ENCODE data around the gene LASP1.

DNA sequence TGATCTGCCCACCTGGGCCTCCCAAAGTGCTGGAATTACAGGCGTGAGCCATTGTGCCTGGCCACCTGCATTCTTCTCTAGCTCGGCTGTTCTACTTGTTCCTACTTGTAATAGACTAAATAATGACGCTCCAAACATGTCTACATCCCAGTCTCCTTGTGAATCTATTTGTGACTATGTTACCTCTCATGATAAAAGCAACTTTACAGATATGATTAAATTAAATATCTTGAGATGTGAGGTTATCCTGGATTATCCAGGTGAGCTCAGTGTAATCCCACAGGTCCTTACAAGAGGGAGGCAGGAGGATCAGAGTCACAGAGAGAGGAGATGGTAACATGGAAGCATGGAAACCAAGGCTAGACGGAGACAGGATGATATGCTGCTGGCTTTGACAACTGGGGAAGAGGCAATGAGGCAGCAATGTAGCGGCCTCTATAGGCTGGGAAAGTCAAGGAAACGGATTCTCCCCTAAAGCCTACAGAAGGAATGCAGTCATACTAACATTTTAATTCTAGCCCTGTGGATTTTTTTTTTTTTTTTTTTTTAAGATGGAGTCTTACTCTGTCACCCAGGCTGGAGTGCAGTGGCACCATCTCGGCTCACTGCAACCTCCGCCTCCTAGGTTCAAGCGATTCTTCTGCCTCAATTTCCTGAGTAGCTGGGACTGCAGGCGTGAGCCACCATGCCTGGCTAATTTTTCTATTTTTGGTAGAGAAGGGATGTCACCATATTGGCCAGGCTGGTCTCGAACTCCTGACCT is 5.0 kb upstream of the LASP1 start:
- TF ChIP-seq, protein P1, sequence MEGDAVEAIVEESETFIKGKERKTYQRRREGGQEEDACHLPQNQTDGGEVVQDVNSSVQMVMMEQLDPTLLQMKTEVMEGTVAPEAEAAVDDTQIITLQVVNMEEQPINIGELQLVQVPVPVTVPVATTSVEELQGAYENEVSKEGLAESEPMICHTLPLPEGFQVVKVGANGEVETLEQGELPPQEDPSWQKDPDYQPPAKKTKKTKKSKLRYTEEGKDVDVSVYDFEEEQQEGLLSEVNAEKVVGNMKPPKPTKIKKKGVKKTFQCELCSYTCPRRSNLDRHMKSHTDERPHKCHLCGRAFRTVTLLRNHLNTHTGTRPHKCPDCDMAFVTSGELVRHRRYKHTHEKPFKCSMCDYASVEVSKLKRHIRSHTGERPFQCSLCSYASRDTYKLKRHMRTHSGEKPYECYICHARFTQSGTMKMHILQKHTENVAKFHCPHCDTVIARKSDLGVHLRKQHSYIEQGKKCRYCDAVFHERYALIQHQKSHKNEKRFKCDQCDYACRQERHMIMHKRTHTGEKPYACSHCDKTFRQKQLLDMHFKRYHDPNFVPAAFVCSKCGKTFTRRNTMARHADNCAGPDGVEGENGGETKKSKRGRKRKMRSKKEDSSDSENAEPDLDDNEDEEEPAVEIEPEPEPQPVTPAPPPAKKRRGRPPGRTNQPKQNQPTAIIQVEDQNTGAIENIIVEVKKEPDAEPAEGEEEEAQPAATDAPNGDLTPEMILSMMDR (IDR thresholded peaks at IDR 0.05) = peak in 2 of 5 experiments; percentile 19 to 20
- no peak for TF ChIP-seq POLR2AphosphoS5 (IDR thresholded peaks at IDR 0.05)
- TF ChIP-seq POLR2A (IDR thresholded peaks at IDR 0.05) = no peak

Data from transverse colon (tissue), 4 donors.